Brain microvascular endothelial cell (primary cell): ENCODE data around the gene MYPN.

ENCODE experiments used
- DNase-seq: peaks from one replicate; pipeline ENCODE4 v3.0.0-alpha.2; 2020
- H3K27ac ChIP-seq: fragments of 250-450 bp; sonication (Bioruptor Pico); 2 replicates; pipeline ENCODE4 v1.5.1; 2020; ENCODE audit warnings: mild to moderate bottlenecking, moderate library complexity
- H3K27me3 ChIP-seq: fragments of 250-450 bp; sonication (Bioruptor Pico); replicated peaks from 2 replicates; pipeline ENCODE4 v1.5.1; 2020; ENCODE audit warnings: mild to moderate bottlenecking
- H3K36me3 ChIP-seq: fragments of 250-450 bp; sonication (Bioruptor Pico); replicated peaks from 2 replicates; pipeline ENCODE4 v1.5.1; 2020; ENCODE audit warnings: mild to moderate bottlenecking
- H3K4me3 ChIP-seq: 2 replicates; pipeline ENCODE4 v1.5.1; 2011; ENCODE audit warnings: low read depth, mild to moderate bottlenecking, control low read depth, low read length, moderate library complexity
- CTCF ChIP-seq: IDR thresholded peaks from 2 replicates; pipeline ENCODE4 v1.5.1; 2011; ENCODE audit warnings: low read depth, mild to moderate bottlenecking, moderate library complexity, low read length, control low read depth, inconsistent platforms; ENCODE audit errors: missing control alignments
- in situ Hi-C: cut with HindIII; loops from 2 replicates; pipeline ENCODE4 v1.10.0; 2017; ENCODE audit warnings: low sequenced_read_pairs, low pct_ligation_motif_present

Gene MYPN

GRCh38 chr10:68087685-68088401, 21.4 kb upstream of the MYPN start:
- in situ Hi-C loops, result no loop called here
- Histone ChIP-seq H3K36me3 (no peaks in the 10 kb centered on the region), H3K27me3 (no peaks in the 10 kb centered on the region), H3K27ac (no peak overlapping the region), H3K4me3 (no peak overlapping the region)
- TF ChIP-seq CTCF, result no peak
- no peak for DNase-seq

GRCh38 chr10:68088740-68089139, 20.5 kb upstream of the MYPN start:
- in situ Hi-C loops, result no loop called here
- no peak for TF ChIP-seq CTCF
- no peak overlapping the region for H3K27ac ChIP-seq
- H3K4me3 ChIP-seq, result no peak overlapping the region
- no peaks in the 10 kb centered on the region for H3K36me3 ChIP-seq
- H3K27me3 ChIP-seq, result no peaks in the 10 kb centered on the region
- DNase-seq, result no peak

- no peak for DNase-seq
- Histone ChIP-seq H3K27me3 (no peaks in the 10 kb centered on the region), H3K36me3 (no peaks in the 10 kb centered on the region), H3K27ac (no peak overlapping the region), H3K4me3 (no peak overlapping the region)
- TF ChIP-seq CTCF, result no peak
- in situ Hi-C loops, result no loop called here
These were observed 18.7 kb upstream of the MYPN start for GRCh38 chr10:68090586-68090985.

GRCh38 chr10:68092512-68092911, 16.8 kb upstream of the MYPN start:
- no peak for TF ChIP-seq CTCF
- Histone ChIP-seq H3K27ac (no peak overlapping the region), H3K4me3 (no peak overlapping the region), H3K36me3 (no peaks in the 10 kb centered on the region), H3K27me3 (no peaks in the 10 kb centered on the region)
- in situ Hi-C loops, result no loop called here
- DNase-seq, result no peak

- Histone ChIP-seq H3K27me3 (no peaks in the 10 kb centered on the region), H3K36me3 (no peaks in the 10 kb centered on the region), H3K27ac (peak overlapping the region; percentile 79), H3K4me3 (no peak overlapping the region)
- in situ Hi-C loops, result no loop called here
- peak; percentile 49 for DNase-seq
- TF ChIP-seq CTCF, result no peak
These were observed 14.1 kb upstream of the MYPN start for GRCh38 chr10:68095153-68095552.
